ENCODE data around the gene SERGEF.

SERGEF gene

DNA sequence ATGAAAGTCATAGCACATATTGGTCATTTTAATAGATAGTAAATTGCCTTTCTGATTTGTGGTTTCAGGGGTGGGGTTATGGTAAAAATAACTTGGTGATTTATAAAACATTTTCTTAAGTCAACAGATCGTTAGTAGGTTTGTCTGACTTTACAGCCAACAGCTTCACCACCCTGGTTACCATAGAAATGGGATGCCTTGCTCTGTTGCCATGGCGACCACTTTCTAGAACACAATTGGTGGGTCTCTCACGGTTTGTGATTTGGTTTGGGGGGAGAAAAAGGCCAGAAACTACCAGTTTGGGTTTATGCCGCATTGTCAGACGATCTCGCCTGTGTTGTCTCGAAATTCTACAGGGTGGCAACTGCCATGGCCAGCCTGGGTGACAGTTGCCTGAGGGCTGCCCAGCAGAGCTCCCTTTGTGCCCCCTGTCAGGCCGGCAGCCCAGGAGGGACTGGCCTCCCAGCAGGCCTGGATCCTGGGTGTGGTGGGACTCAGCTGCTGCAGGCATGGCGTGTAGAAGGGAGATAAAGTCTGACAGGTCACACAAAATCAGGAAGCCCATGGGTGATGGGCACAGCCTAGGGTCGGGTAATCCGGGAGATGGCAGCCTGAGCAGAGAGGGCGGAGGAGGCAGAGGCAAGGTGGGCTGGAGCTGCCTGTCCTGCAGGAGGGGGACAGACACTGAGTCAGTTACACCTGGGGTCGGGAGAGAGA lies 247.3 kb downstream of the SERGEF start:
- no peak for DNase-seq

DNA sequence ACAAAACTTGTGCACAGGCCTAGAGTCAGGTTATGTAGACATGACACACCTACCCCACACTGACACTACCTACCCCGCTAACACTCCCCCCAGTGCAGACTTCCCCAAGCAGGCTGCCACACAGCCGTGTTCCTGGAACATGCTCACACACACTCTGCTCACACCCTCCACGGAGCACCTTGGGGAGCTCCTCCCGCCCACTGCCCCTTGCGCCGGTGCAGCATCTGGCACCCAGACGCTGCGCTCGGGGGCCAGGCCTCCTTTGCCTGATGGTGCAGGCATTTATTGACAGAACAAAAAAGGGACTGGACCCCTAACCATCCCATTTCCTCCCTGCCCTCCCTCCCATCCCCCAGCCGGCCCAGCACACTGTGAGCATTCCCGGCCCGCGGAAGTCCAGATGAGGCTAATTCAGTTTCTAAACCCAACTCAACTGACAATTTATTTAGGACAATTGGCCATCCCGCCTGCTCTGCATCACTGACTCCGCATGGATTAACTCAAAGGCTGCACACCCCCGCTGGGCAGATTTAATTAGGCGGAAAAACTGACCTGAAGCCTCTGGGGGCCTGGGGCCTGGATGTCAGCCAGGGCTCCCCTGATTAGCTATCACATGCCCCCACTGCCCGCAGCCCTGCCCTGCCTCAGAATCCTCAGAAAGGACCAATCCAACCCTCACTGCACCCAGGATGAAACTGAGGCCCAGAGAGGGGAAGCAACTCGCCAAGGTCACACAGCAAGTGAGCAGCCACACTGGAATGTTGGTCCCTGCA lies 248.2 kb downstream of the SERGEF start:
- no peak for DNase-seq

DNA sequence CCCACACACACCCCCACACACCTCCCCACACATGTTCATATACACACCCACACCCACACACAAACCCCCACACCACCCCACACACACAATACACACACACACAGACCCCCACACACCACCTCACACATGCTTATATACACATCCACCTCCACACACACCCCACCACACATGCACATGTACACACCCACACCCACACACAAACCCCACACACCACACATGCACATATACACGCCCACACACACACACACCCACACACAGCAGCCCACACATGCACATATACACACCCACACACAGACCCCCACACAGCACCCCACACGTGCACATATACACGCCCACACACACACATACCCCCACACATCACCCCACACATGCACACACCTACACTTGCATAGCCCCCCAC lies 249.1 kb downstream of the SERGEF start:
- DNase-seq = no peak

DNA sequence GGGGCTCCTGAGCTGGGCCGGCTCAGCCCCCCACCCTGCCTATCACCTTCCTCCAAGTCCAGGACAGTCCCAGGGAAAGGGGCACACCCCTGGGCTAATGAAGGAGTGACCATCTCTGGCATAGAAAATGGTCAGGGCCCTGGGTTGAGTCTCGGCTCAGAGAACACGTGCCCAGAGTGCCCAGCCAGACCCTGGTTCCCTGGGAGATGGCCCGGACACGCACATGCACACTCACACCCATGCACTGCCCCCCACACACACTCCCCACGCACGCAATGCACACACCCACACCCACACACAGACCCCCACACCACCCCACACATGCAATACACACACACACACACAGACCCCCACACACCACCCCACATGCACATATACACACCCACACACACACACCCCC lies 249.6 kb downstream of the SERGEF start:
- DNase-seq = no peak

GRCh38 chr11:17762309-17762974 lies 250.4 kb downstream of the SERGEF start:
- DNase-seq = no peak

DNA sequence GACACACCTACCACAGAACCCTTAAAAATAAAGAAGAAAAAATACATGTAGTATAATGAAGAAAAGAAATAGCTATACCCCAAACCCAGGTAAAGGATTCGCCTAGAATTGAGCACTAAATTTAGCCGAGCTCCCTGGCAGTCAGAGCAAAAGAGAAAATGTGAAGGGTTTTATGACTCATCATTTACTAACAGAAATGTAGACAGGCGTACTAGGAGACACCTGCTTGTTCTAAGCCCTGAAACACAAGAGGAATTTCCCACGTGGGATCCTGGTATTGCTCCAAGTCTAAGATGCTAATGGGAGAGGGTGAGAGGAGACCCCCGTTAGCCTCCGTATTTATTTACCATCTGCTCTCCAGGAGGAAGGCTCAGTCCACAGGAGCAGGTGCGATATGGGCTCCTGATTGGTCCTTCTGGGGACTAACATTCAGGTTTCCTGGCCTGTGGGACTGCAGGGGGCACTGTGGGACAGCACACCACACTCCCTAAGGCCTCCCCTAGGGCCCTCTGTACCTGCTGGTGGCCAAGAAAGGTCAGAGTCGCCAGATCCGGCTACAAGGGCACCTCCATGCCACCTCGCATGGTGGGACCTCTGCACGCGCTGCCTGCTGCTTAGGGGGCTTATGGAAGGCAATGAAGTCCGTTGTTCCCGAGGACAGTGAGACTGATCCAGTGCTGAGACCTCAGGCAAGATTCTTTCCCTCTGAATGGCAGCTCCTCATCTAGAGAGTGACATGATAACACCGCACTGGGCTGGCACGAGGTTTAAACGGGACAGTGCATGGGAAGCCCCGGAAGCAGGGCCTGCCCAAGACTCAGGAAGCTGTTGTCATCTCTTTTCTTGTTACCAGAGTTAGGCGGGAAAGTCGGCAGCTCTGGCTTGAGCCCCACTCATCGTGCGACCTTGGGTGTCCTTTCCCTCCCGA lies 252.5 kb downstream of the SERGEF start:
- DNase-seq = peak; percentile 19

DNA sequence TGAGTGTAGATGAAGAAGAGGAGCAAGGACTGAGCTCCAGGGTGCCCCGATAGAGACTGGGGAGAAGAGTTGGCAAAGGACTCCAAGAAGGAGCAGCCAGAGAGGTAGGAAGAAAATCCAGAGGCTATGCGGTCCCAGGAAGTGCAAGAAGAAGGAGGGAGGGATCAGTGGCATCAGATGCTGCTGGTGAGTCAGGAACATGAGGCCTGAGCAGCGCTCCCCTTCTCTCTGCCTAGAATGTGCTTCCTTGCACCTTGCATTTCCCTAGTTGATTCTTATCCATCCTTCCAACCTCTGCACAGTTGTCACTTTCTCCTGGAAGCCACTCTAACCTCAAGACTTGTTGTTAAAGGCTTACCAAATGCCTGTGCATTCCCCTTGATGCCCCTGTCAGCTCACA lies 257.0 kb downstream of the SERGEF start:
- DNase-seq = no peak

- DNase-seq = no peak
Observed at GRCh38 chr11:17753641-17754040, 259.2 kb downstream of the SERGEF start.

DNA sequence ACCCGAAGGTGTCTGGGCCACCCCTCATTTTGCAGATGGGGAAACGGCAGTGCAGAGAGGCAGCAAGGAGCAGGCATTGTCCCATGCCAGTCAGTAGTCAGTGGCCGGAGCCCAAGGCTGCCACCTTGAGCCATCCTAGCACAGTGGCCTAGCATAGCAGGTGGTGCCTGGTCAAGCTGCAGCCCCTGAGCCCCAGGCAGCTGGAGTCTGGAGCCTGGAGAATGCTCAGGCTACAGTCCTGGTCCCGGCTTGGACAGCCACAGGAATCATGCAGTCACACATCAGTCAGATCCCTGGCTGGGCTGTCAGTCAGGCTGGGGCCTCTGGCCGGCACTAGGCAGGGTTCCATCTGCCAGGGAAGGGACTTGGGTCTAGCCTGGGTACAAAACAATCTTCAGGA lies 259.7 kb downstream of the SERGEF start:
- DNase-seq = no peak

GRCh38 chr11:17752144-17752543 lies 260.7 kb downstream of the SERGEF start:
- DNase-seq = no peak

GRCh38 chr11:17751558-17751957 lies 261.3 kb downstream of the SERGEF start:
- no peak for DNase-seq

DNA sequence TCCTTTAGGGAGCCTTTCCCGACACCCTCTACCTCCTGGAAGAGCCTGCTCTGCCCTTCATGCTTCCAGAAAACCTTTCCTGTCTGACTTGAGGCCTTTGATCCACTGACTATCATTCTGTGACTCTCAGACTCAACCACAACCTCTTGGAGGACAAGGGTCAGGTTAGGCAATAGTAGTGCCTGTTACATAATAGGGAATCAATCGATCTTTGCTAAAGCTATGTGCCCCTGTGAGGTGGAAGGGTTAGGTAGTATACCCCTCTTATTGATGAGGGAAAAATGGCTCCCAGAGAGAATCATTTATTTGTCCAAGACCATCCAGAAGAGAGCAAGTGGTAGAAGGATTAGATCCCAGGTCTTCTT lies 262.1 kb downstream of the SERGEF start:
- no peak for DNase-seq

DNA sequence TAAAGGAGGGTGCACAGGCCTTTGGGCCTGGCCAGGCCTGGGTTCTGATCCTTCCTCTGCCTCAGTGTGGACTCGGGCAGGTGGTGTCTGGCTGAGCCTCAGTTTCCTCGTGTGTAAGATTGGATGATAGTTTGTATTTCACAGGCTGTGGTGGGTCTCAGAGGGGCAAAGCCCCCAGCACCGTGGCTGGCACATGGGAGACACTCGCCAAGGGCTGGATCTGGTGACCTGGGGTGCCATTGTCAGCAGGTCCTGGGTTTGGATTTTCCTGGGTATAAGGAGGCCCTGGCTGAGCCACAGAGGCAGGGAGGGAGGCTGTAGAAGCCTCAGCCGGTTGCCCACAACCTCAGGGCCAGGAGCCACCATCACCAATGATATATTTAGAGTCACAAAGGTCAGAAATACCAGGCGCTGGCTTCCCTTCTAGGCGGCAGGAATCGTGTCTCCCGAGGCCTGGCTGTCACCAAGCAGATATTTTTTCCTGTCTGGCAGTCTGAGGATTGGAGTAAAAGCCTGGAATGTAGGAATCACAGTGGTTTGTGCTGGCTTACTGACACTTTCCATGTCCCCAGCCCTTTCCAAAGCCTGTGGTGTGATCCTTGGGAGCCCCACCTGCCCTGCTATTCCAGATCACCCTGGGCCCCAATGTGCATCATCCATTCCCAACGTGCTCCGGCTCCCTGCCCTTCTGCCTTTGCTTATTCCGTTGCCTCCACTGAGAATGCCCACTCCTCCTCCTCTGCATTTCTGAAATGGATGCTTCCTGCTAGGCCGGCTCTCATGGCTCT lies 262.6 kb downstream of the SERGEF start:
- no peak for DNase-seq

DNA sequence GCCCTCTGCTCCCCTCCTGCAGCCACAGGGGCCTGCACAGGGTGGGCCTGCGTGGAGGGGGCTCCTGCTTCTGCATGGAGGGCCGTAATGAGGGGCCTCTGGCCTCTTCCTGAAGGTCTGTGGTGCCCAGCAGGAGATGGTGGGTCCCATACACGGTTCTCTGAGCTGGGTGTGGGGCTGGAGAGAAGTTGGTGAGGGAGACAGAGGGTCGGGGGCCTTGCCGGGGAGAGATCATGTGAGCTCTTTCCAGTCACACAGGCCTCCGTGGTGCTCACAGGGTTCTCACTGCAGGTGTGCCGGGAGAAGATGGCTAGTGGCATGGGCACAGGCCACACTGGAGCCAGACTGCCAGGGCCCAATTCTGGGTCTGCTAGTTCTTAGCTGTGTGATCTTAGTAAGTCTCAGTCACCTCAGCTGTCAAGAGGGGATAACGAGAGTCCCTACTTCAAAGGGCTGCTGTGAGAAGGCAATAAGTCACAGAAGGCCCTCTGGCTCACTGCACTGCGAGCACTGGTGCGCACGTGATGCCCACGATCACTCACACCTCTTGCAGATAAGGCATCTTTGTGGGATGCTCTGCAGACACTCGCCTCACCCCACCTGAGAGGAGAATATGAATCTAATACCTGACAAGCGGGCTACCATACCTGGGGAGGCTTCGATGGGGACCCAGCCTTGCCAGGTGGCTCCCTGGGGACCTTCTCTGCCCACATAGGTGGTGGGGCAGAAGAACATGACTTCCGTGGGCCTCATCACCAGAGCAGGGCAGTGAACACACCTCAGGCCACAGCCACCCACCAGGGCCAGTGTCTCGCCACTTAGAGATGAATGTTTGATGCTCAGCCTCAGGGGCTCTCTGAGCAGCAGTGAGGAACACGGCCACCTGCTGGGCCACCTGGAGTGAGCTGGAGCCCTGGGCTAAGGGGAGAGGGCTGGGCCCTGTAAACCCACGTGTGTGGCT lies 263.8 kb downstream of the SERGEF start:
- no peak for DNase-seq

- no peak for DNase-seq
Observed at GRCh38 chr11:17748044-17748443, 264.8 kb downstream of the SERGEF start.

GRCh38 chr11:17747131-17747955 lies 265.5 kb downstream of the SERGEF start:
- no peak for DNase-seq

DNA sequence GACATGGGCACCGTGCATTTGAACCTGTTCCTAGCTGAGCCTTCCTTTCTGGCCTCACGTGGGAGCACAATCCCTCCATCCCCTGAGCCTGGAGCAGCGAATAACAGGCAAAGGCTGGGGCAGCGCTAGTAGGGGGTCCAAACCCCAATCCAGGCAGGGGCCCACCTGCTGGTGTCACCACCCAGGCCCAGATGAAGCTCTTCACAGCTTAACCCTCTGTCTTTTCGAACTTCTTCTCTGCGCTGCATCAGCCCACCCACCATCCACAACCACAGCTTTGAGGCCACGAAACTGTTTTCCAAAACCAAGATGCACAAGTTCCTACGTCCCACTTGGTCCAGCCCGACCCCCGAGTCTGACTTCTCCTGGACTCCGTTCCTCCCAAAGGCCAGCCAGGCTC lies 266.8 kb downstream of the SERGEF start:
- no peak for DNase-seq

DNA sequence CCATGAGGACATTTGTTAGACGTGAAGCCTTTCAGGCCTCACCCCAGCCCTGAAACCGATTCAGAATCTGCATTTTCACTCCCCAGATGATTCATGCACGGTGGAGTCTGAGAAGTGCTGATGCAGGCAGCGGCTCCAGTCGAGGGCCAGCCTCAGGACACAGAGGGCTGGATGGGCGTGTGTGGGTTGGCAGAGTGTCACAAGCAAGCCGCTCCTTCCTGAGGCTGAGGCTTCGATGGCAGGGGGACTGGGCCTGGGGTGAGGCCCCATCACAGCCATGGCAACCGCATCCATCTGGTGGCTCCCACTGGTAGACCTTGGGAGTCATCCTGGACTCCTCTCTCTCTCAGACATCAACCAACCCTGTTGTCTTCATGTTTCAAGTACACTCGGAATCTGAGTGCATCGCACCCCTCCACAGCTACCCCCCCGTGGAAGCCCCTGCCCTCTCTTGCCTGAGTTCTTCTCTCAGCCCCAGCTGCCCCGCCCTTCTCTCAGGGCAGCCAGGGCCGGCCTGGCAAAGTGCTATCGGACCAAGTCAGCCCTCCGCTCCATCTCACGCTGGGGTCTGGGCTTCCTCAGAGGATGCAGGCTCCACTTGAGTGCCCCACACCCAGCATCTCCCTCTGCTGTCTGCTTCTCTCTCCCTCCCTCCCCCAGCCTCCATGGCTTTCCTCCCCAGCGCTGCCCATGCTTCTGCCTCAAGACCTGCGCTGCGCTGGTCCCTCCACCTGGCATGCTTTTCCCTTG lies 267.6 kb downstream of the SERGEF start:
- no peak for DNase-seq
